ENCODE data around the gene TTC29.

DNA sequence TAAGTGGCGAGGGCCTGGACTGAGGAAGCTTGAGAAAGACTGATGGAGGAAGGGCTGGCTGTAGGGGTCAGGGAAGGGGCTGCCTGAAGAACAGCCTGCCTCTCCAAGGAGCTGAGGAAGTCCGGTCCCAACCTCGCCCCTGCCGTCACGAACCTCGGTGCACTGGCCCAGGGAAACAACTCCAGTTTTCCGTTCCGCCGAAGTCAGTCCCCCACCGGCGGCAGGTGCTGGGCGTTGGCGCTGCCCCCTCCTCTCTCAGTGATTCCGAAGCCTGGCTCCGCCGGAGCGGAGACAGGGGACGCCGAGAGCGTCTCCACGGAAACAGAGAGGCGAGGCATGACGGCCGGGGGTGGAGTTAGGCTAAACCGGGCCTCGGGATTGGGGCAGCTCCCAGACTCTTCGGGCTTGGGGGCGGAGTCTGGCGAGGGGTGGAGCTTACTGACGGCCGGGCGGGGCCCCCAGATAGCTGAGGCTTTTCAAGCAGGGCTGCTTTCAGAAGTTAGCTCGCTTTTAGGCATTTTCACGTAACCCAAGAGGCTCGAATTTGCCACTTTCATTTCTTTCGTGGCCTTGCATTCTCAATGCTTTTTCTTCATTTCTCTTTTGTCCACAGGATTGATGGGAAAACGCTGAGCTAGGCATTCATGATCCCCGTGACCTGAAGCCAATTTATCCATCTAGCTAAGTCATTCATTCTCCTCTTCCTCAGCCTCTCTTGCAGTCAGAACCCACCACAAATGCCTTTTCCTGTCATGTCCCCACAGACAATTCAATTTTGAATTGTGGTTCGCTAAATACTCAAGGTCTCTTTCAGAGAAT is at the start of gene TTC29:
- TF ChIP-seq, protein P1, sequence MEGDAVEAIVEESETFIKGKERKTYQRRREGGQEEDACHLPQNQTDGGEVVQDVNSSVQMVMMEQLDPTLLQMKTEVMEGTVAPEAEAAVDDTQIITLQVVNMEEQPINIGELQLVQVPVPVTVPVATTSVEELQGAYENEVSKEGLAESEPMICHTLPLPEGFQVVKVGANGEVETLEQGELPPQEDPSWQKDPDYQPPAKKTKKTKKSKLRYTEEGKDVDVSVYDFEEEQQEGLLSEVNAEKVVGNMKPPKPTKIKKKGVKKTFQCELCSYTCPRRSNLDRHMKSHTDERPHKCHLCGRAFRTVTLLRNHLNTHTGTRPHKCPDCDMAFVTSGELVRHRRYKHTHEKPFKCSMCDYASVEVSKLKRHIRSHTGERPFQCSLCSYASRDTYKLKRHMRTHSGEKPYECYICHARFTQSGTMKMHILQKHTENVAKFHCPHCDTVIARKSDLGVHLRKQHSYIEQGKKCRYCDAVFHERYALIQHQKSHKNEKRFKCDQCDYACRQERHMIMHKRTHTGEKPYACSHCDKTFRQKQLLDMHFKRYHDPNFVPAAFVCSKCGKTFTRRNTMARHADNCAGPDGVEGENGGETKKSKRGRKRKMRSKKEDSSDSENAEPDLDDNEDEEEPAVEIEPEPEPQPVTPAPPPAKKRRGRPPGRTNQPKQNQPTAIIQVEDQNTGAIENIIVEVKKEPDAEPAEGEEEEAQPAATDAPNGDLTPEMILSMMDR (IDR thresholded peaks at IDR 0.05): no peak
- no peak for TF ChIP-seq POLR2A (IDR thresholded peaks at IDR 0.05)

All from esophagus squamous epithelium (tissue), 4 donors.